ENCODE measurements around the gene HDAC8.

HDAC8 gene

GRCh38 chrX:72316408-72317110 lies 256.1 kb downstream of the HDAC8 start:
- DNase-seq (ENCODE audit: low read depth) = no peak

GRCh38 chrX:72314881-72315280 lies 257.8 kb downstream of the HDAC8 start:
- DNase-seq (ENCODE audit: low read depth) = no peak

- DNase-seq (ENCODE audit: low read depth) = no peak
Observed at GRCh38 chrX:72313707-72314641, 258.7 kb downstream of the HDAC8 start.

DNA sequence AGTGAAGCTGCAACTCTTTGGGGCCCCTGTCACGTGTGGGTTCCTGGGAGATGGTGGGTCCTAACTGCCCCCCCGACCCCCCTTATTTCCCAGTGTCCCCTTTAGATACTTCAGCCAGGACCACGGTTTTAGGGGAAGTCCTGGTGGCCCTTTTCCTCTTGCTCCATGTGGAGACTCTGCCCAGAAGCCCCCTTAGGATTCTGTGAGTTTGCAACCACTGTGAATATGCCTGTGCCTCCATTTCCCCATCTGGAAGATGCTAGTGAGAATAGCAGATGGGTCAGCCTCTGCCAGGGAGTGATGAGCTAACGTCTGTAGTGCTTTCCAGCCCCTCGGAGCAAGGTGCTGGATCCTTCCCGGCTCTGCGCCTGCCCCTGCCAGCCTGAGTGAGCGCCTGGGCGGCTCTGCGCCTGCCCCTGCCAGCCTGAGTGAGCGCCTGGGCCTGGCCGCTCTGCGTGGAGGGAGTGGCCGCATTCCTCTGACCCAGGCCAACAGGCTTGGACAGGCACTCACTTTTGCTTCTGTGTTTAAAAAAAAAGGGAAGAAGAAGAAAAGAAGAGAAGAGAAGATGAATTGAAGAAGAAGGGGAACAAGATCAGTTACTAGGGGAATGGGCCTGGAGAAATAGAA lies 260.2 kb downstream of the HDAC8 start:
- no peak for DNase-seq (ENCODE audit: low read depth)

- no peak for DNase-seq (ENCODE audit: low read depth)
Observed at GRCh38 chrX:72309297-72310071, 263.2 kb downstream of the HDAC8 start.

- DNase-seq (ENCODE audit: low read depth) = no peak
Observed at GRCh38 chrX:72308566-72309296, 263.9 kb downstream of the HDAC8 start.

GRCh38 chrX:72308209-72308565 lies 264.5 kb downstream of the HDAC8 start:
- DNase-seq (ENCODE audit: low read depth) = no peak

GRCh38 chrX:72307646-72308051 lies 265.0 kb downstream of the HDAC8 start:
- DNase-seq (ENCODE audit: low read depth) = no peak

DNA sequence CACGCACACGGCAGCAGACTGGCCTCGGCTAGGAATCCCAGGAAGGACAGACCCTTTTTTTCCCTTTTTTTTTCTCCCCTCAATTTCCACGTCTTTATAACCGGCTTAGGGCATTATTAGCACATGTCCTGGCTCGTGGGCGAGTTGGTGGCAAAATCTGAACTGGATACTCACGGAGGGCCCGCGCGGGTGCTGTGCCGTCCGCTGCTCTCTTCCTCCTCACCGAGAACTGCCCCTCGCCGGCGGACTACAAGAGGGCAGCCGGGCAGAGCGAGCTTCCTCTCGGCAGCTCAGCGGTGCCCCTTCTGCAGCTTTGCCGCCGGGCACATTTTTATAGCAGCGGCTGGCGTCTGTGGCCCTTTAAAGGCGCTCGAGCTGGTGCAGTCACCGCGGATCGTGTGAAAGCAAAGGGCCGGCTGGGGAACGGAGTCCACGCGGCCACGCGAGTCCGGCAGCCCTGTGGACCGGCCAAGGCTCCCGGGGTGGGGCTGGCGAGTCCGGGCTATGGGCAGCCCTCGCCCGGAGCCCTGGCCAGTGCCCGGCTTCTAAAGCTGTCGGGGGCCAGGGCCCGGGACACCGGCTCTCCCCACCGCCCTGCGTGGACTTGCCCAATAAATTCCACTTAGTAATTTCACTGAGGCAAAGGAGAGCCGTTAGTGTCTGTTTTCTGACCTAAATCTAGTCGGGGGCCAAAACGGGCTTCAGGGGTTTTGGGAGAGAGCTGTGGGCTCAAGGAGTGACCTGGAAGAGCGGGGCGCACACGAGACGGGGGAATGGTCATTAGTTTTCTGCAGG lies 265.6 kb downstream of the HDAC8 start:
- DNase-seq (ENCODE audit: low read depth) = no peak

GRCh38 chrX:72306085-72306801 lies 266.4 kb downstream of the HDAC8 start:
- no peak for DNase-seq (ENCODE audit: low read depth)

DNA sequence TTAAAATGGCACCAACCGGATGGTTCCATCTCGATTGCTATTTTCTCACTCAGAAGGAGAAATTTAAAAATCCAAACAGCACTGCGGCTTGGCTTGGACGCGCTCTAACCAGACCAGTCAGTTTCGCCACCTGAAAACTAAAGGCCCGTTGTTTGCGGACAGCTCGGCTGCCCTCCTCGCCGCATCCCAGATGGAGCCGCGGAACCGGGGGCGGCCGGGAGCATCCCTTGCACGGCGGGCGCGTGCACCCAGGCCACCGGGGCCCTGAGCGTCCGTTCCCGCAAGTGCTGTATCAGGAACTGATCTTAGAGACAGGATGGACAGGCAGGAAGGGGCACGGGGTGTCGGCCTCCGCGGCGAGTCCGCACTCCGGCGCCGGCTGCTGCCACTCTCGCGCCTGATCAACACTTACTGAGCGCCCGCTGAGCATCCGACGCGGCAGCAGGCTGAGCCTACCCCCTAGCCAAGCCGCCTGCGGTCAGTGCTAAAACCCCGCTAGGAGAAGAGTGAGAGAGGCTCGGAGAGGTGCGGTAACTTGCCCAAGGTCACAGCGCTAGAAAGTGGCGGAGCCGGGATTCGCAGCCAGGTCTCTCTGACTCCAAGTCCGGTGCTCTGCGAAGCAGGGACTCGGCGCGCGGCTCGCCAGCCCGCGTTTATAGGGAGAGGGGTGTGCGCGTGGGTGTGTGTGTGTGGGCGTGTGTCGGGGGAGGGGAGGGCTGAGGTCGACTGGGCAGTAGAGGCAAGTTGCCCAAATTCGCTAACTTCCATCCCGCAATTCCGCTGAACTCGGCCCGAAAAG lies 267.2 kb downstream of the HDAC8 start, which contains the start of gene CITED1:
CITED1 (minus strand) TSS at position 629 of the 799 bp plus-strand sequence. CDS start 3,045 bp downstream, outside the sequence.
- no peak for DNase-seq (ENCODE audit: low read depth)

- DNase-seq (ENCODE audit: low read depth) = no peak
Observed at GRCh38 chrX:72304877-72305276, 267.8 kb downstream of the HDAC8 start.

GRCh38 chrX:72301781-72302180 lies 270.9 kb downstream of the HDAC8 start:
- no peak for DNase-seq (ENCODE audit: low read depth)

- no peak for DNase-seq (ENCODE audit: low read depth)
Observed at GRCh38 chrX:72299891-72300630, 272.6 kb downstream of the HDAC8 start.

DNA sequence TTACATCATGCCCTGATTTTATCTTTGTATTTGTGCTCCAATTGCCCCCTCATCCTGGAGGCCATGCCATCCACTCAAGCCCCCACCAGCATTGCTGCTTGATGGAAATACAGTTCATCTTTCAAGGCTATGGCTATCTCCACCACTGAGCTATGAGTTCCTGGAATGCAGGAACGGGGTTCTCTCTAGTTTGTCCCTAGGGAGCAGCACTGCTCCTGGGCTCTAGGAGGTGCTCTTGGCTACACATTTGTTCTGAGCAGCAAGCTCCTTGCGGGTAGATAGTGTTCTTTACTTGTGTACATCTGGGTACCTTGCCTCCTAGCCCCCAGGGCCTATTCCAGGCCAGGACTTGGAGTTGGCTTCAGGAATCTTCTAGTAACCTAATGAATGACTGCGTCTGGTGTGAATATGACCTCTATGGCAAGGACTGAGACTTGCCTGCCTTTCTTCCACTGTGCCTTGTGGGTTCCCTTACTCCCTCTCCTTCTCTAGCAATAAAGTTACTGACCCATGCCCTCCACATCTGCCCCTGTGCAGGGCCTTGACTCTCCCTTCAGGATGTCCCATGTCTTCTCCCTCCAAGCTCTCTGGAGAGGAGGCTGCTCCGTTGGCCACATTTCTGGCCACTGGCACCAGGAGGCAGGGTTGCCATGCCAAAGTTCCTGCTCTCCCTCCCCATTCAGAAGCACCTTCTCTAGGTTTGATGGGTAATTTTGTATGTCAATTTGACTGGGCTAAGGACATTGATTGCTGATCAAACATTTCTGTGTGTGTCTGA lies 274.5 kb downstream of the HDAC8 start:
- no peak for DNase-seq (ENCODE audit: low read depth)

DNA sequence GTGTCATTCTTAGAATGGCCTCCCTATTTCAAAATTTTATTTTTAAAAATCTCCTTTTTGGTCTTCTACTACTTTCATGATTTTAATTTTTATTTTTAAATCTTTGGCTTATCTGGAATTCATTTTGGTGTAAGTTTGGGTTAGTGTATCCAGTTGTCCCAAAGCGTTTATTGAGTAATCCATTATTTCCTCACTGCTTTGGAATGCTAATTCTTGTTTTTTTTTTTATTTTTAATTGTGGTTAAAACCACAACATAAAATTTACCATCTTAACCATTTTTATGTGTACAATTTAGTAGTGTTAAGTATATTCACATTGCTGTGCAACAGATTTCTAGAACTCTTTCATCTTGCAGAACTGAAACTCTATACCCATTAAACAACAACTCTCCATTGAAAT lies 275.7 kb downstream of the HDAC8 start:
- DNase-seq (ENCODE audit: low read depth) = no peak

GRCh38 chrX:72295745-72296144 lies 276.9 kb downstream of the HDAC8 start:
- no peak for DNase-seq (ENCODE audit: low read depth)
